HEK293T (cell line): ENCODE measurements around the gene KLHDC7B.

Experiments
- CTCF ChIA-PET: fragments of 350-600 bp; formaldehyde crosslinking; extraction: SDS; loops from one replicate; lab custom pipeline; 2021; ENCODE audit warnings: antibody characterized with exemption, inconsistent platforms; lab: Yijun Ruan, JAX
- POLR2A ChIA-PET: fragments of 350-600 bp; formaldehyde crosslinking; extraction: SDS; loops from one replicate; lab custom pipeline; 2020; ENCODE audit warnings: antibody characterized with exemption, inconsistent platforms; lab: Yijun Ruan, JAX
- DNase-seq: peaks from one replicate; pipeline ENCODE4 v3.0.0; 2012; ENCODE audit warnings: mixed read lengths; ENCODE audit errors: extremely low spot score
- ARNT ChIP-seq: fragments of 450-650 bp; IDR thresholded peaks from 2 replicates; pipeline ENCODE4 v1.6.1; 2017; ENCODE audit warnings: mild to moderate bottlenecking
- BHLHE40 ChIP-seq: fragments of 450-650 bp; IDR thresholded peaks from 2 replicates; pipeline ENCODE4 v1.6.1; 2016; ENCODE audit warnings: mild to moderate bottlenecking, moderate library complexity, borderline replicate concordance
- CTBP1 ChIP-seq: fragments of 450-650 bp; IDR thresholded peaks from 2 replicates; pipeline ENCODE4 v1.6.1; 2016; ENCODE audit warnings: borderline replicate concordance
- ELF4 ChIP-seq: fragments of 450-650 bp; IDR thresholded peaks from 2 replicates; pipeline ENCODE4 v1.6.1; 2017; ENCODE audit warnings: antibody characterized with exemption
- FOXA1 ChIP-seq: fragments of 450-650 bp; IDR thresholded peaks from 2 replicates; pipeline ENCODE4 v1.6.1; 2016; ENCODE audit warnings: mild to moderate bottlenecking
- FOXK2 ChIP-seq: fragments of 450-650 bp; IDR thresholded peaks from 2 replicates; pipeline ENCODE4 v1.6.1; 2016; ENCODE audit warnings: mild to moderate bottlenecking
- FOXM1 ChIP-seq: fragments of 450-650 bp; IDR thresholded peaks from 2 replicates; pipeline ENCODE4 v1.6.1; 2017; ENCODE audit warnings: mild to moderate bottlenecking, borderline replicate concordance
- HDGF ChIP-seq: fragments of 450-650 bp; IDR thresholded peaks from 2 replicates; pipeline ENCODE4 v1.6.1; 2017; ENCODE audit warnings: antibody characterized with exemption, borderline replicate concordance
- L3MBTL2 ChIP-seq: fragments of 450-650 bp; conservative IDR thresholded peaks from 2 replicates; pipeline ENCODE4 v1.6.1; 2016; ENCODE audit warnings: mild to moderate bottlenecking
- LEF1 ChIP-seq: fragments of 450-650 bp; IDR thresholded peaks from 2 replicates; pipeline ENCODE4 v1.6.1; 2017; ENCODE audit warnings: mild to moderate bottlenecking, borderline replicate concordance
- NFRKB ChIP-seq: fragments of 450-650 bp; IDR thresholded peaks from 2 replicates; pipeline ENCODE4 v1.6.1; 2016; ENCODE audit warnings: mild to moderate bottlenecking, moderate library complexity
- SP1 ChIP-seq: fragments of 450-650 bp; IDR thresholded peaks from 2 replicates; pipeline ENCODE4 v1.6.1; 2017
- SUZ12 ChIP-seq: fragments of 450-650 bp; IDR thresholded peaks from 2 replicates; pipeline ENCODE4 v1.6.1; 2016; ENCODE audit warnings: mild to moderate bottlenecking
- TARDBP ChIP-seq: fragments of 450-650 bp; IDR thresholded peaks from 2 replicates; pipeline ENCODE4 v1.6.1; 2016
- ZNF384 ChIP-seq: fragments of 450-650 bp; IDR thresholded peaks from 2 replicates; pipeline ENCODE4 v1.6.1; 2016
- TF ChIP-seq, protein P1 (sequence below): fragments of 450-650 bp; IDR thresholded peaks from 2 replicates; pipeline ENCODE4 v1.6.1; 2016

KLHDC7B gene

DNA sequence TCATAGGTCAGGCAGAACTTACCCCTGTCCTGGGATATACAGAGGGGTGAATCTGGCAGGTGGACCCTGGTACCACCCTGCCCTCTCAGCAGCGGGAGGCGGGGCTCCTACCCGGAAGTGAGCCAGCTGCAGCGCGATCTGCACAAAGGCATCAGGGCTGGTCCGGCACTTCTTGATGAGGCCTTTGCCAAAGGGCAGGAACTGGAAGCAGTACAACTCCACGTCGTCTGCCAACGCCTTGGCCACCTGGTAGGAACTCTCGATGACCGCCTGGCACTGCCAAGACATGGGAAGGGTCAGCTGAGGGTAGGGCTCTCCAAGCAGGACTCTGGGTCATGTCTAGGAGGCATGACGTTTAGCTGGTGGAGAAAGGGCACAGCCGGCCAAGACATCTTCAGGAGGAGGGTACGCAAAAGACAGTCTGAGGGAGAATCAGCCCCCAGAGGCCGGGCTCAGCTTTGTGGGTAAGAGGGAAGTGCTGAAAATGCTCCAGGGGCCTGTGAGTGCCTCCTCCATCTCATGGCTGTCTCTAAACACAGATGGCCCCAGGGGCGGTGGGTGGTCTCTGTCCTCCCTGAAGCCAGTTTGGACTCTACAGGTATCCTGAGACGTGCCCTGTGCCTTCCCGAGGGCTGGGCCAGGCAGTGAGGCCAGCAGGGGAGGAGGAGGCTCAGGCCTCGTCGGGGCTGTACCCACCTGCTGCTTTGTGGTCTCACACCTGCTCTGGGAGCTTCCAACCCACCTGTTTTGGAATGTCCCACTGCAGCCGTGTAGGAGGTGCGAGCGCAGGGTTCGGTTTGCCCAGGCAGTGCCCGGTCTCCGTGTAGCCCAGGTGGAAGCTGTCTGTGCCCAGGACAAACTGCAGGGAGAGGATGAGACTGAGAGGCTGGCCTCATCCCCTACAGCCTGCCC lies 25.8 kb downstream of the KLHDC7B start:
- ChIA-PET CTCF (interaction anchor here (0.9 to 1.0 kb wide), 2 partner anchors 46 to 49 kb away, joined by 3 read pairs; no protein-coding TSS in a partner anchor), POLR2A (interaction anchor here (1.0 to 2.7 kb wide), 4 partner anchors 8 to 62 kb away, joined by 3 to 15 read pairs (median 8); partner anchors contain the start of genes CHKB, SCO2 and SYCE3)
- DNase-seq, result no peak

DNA sequence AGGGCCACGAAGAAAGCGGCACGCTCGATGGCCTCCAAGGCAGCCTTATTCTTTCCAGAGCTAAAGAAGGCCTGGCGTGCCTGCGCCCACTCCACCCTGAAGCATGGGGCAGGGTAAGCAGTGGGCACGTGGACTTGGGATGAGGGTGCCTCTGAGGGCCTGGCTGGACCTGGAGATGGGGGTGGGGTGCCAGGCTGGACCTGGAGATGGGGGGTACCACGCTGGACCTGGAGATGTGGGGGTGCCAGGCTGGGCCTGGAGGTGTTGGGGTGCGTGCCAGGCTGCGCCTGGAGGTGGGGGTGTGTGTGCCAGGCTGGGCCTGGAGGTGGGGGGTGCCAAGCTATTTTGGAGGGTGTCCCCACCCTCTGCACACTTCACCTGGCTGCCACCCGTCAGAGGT lies 27.3 kb downstream of the KLHDC7B start:
- DNase-seq, result no peak
- no peak for TF ChIP-seq CTBP1
- no peak for TF ChIP-seq LEF1
- no peak for TF ChIP-seq FOXA1
- TF ChIP-seq L3MBTL2, result no peak
- no peak for TF ChIP-seq FOXM1
- no peak for TF ChIP-seq SUZ12
- TF ChIP-seq ELF4, result no peak
- TF ChIP-seq, protein P1, sequence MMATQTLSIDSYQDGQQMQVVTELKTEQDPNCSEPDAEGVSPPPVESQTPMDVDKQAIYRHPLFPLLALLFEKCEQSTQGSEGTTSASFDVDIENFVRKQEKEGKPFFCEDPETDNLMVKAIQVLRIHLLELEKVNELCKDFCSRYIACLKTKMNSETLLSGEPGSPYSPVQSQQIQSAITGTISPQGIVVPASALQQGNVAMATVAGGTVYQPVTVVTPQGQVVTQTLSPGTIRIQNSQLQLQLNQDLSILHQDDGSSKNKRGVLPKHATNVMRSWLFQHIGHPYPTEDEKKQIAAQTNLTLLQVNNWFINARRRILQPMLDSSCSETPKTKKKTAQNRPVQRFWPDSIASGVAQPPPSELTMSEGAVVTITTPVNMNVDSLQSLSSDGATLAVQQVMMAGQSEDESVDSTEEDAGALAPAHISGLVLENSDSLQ, result no peak
- no peak for TF ChIP-seq HDGF
- no peak for TF ChIP-seq BHLHE40
- TF ChIP-seq FOXK2, result no peak
- CTCF ChIA-PET, result interaction anchor here (1.3 kb wide), 1 partner anchor 10 kb away, joined by 3 read pairs; the partner anchor contains the start of gene SYCE3
- POLR2A ChIA-PET, result interaction anchor here (0.8 to 2.7 kb wide), 4 partner anchors 8 to 60 kb away, joined by 3 to 15 read pairs (median 8); partner anchors contain the start of genes CHKB and SYCE3

More for the DNA sequence above, 25.8 kb downstream of the KLHDC7B start:
- TF ChIP-seq TARDBP, result no peak
- TF ChIP-seq FOXK2, result no peak
- TF ChIP-seq FOXA1, result no peak
- no peak for TF ChIP-seq HDGF
- no peak for TF ChIP-seq NFRKB
- TF ChIP-seq, protein P1, result no peak
- TF ChIP-seq FOXM1, result no peak
- TF ChIP-seq CTBP1, result no peak
- no peak for TF ChIP-seq L3MBTL2
- TF ChIP-seq ELF4, result no peak
- TF ChIP-seq ZNF384, result no peak
- TF ChIP-seq ARNT, result no peak
- no peak for TF ChIP-seq SUZ12
- TF ChIP-seq BHLHE40, result no peak
- no peak for TF ChIP-seq LEF1
- no peak for TF ChIP-seq SP1

DNA sequence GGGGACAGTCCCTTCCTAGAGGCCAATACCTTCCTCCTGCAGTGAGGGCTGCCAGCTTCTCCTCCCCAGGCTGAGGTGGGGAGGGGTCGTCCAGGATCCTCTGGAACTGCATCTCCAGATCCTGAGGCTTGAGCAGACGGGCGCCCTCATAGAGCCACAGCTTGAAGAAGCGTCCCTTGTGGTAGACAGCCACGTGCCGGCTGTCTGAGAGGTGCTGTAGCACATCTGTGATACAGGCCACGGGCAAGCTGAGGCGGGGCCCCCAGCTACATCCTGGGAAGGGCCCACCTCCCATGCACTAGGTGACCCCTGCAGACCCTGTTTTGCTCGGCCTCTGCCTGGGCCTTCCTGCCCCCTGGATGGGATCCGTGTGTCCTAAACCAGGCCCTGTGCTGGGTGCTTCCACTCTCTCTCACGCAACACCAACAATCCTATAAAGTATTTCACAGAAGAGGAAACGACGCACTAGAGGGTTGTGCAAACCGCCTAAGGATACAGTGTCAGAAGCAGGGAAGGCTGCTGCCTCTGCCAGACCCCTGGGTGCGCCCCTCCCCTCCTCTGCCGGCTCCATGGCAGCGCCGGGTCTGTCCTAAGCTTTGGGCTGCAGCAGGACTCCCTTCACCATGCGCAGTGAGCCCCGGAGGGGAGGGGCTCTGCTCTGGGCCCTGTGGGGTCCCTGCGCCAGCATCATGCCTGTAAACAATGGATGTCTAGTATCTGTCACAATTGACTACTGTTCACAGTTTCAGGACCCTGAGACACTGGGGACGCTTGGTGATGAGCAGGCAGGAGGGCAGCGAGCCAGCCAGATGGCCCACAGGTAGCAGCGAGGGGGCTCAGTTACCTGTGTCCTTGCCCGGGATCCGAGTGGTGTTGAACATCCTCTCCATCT lies 28.0 kb downstream of the KLHDC7B start:
- TF ChIP-seq FOXM1 (no peak), FOXA1 (no peak), SP1 (no peak), CTBP1 (no peak), FOXK2 (no peak), NFRKB (no peak), ELF4 (no peak)
- TF ChIP-seq, protein P1, result no peak
- ChIA-PET POLR2A (interaction anchor here (0.8 to 2.7 kb wide), 3 partner anchors 8 to 11 kb away, joined by 3 to 15 read pairs (median 12); partner anchors contain the start of genes CHKB and SYCE3), CTCF (interaction anchor here (1.3 kb wide), 1 partner anchor 11 kb away, joined by 3 read pairs; the partner anchor contains the start of gene SYCE3)
- DNase-seq, result no peak

DNA sequence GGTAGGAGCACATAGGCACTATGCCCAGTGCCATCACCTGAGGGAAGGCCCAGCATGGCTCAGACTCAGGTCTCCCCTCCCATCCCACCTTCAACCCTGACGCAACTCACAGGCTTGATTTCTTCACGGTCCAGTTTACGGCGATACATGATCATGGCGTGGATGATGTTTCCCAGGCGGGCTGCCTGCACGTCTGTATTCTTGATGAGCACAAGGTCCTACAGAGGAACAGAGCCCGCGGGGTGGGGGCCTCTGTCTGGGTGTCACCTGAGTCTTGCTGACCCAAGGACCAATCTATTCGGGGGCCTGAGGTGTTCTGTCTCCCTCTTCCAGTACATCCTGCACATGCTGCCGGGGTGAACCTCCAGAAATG lies 28.7 kb downstream of the KLHDC7B start:
- CTCF ChIA-PET, result interaction anchor here (1.3 kb wide), 1 partner anchor 125 kb away, joined by 4 read pairs; no protein-coding TSS in a partner anchor
- TF ChIP-seq L3MBTL2 (no peak), SP1 (no peak), FOXA1 (no peak), ZNF384 (no peak), LEF1 (no peak), HDGF (no peak), ARNT (no peak), FOXM1 (no peak), BHLHE40 (no peak), SUZ12 (no peak), TARDBP (no peak), FOXK2 (no peak), NFRKB (no peak), ELF4 (no peak), CTBP1 (no peak)
- TF ChIP-seq, protein P1, result no peak
- DNase-seq, result no peak
- POLR2A ChIA-PET, result interaction anchor here (1.0 to 2.0 kb wide), 2 partner anchors 9 kb away, joined by 4 to 11 read pairs; no protein-coding TSS in a partner anchor
